Liver (tissue), 9 donors: ENCODE results near the gene TSC22D2. TPM values are rescaled to one million over a fixed set of nuclear protein-coding genes. Genes with fewer than 3 reads are reported as not detected.

Experiments
- DNase-seq: peaks from one replicate; pipeline ENCODE4 v3.0.0-alpha.2; 2017; ENCODE audit warnings: low spot score
- H3K27ac ChIP-seq, 2 donors: one replicate each; pipeline ENCODE4 v1.7.0; 2013; ENCODE audit warnings: inconsistent platforms in 2 of 2, low read length in 2 of 2, control low read depth in 1 of 2, low read depth in 1 of 2, mild to moderate bottlenecking in 1 of 2
- H3K27me3 ChIP-seq, 4 donors: one replicate each; pipeline versions ENCODE4 v1.6.1 to v1.7.0; 2013; ENCODE audit warnings: low read length in 3 of 4, inconsistent platforms in 1 of 4, mild to moderate bottlenecking in 1 of 4, moderate library complexity in 1 of 4; ENCODE audit not compliant: control insufficient read depth in 4 of 4, insufficient read depth in 4 of 4
- H3K36me3 ChIP-seq, 4 donors: one replicate each; pipeline versions ENCODE4 v1.6.1 to v1.7.0; 2013; ENCODE audit warnings: low read length in 3 of 4, mild to moderate bottlenecking in 3 of 4, low read depth in 1 of 4, moderate library complexity in 1 of 4; ENCODE audit not compliant: control insufficient read depth in 4 of 4, insufficient read depth in 3 of 4
- H3K4me1 ChIP-seq, 4 donors: one replicate each; pipeline versions ENCODE4 v1.6.1 to v1.7.0; 2013; ENCODE audit warnings: low read length in 3 of 4, mild to moderate bottlenecking in 3 of 4, moderate library complexity in 1 of 4; ENCODE audit not compliant: control insufficient read depth in 4 of 4, insufficient read depth in 4 of 4
- H3K4me3 ChIP-seq, 3 donors: one replicate each; pipeline versions ENCODE4 v1.6.1 to v1.7.0; 2013; ENCODE audit warnings: low read length in 3 of 3, control low read depth in 1 of 3, low read depth in 1 of 3, mild to moderate bottlenecking in 1 of 3
- H3K9ac ChIP-seq, 2 donors: one replicate each; pipeline ENCODE4 v1.7.0; 2013; ENCODE audit warnings: low read length in 2 of 2, mild to moderate bottlenecking in 2 of 2, moderate library complexity in 2 of 2, control low read depth in 1 of 2, low read depth in 1 of 2
- H3K9me3 ChIP-seq, 4 donors: one replicate each; pipeline versions ENCODE4 v1.6.1 to v1.7.0; 2013; ENCODE audit warnings: low read length in 3 of 4; ENCODE audit not compliant: control insufficient read depth in 4 of 4
- EGR1 ChIP-seq, 2 donors: IDR thresholded peaks; 2 replicates each; pipeline ENCODE4 v1.6.1; 2016 to 2018; ENCODE audit warnings: antibody characterized with exemption in 2 of 2, low read depth in 2 of 2
- FOXA1 ChIP-seq: IDR thresholded peaks from 2 replicates; pipeline ENCODE4 v1.6.1; 2016; ENCODE audit warnings: antibody characterized with exemption
- FOXA2 ChIP-seq: IDR thresholded peaks from 2 replicates; pipeline ENCODE4 v1.6.1; 2016; ENCODE audit warnings: antibody characterized with exemption
- GABPA ChIP-seq, 2 donors: IDR thresholded peaks in 1 of 2; conservative IDR thresholded peaks in 1 of 2; 2 replicates each; pipeline ENCODE4 v1.6.1; 2016; ENCODE audit warnings: antibody characterized with exemption in 2 of 2, mild to moderate bottlenecking in 1 of 2, moderate library complexity in 1 of 2
- HNF4A ChIP-seq, 2 donors: conservative IDR thresholded peaks; 2 replicates each; pipeline ENCODE4 v1.6.1; 2016; ENCODE audit warnings: antibody characterized with exemption in 2 of 2, mild to moderate bottlenecking in 2 of 2
- HNF4G ChIP-seq: IDR thresholded peaks from 2 replicates; pipeline ENCODE4 v1.6.1; 2016; ENCODE audit warnings: antibody characterized with exemption
- JUND ChIP-seq, 2 donors: IDR thresholded peaks; 2 replicates each; pipeline ENCODE4 v1.6.1; 2016; ENCODE audit warnings: antibody characterized with exemption in 2 of 2
- NR2F2 ChIP-seq: IDR thresholded peaks from 2 replicates; pipeline ENCODE4 v1.6.1; 2016; ENCODE audit warnings: antibody characterized with exemption
- RAD21 ChIP-seq, 2 donors: IDR thresholded peaks; 2 replicates each; pipeline ENCODE4 v1.6.1; 2016; ENCODE audit warnings: antibody characterized with exemption in 2 of 2, mild to moderate bottlenecking in 2 of 2
- RXRA ChIP-seq, 2 donors: IDR thresholded peaks; 2 replicates each; pipeline ENCODE4 v1.6.1; 2017 to 2018; ENCODE audit warnings: antibody characterized with exemption in 2 of 2, mild to moderate bottlenecking in 1 of 2
- SP1 ChIP-seq: IDR thresholded peaks from 2 replicates; pipeline ENCODE4 v1.6.1; 2018; ENCODE audit warnings: antibody characterized with exemption, mild to moderate bottlenecking
- TAF1 ChIP-seq: conservative IDR thresholded peaks from 2 replicates; pipeline ENCODE4 v1.6.1; 2016; ENCODE audit warnings: antibody characterized with exemption, mild to moderate bottlenecking
- YY1 ChIP-seq: IDR thresholded peaks from 2 replicates; pipeline ENCODE4 v1.6.1; 2016; ENCODE audit warnings: antibody characterized with exemption, mild to moderate bottlenecking
- WGBS: extraction: QIAGEN DNeasy Blood & Tissue Kit; methylation state at CpG from one replicate; pipeline ENCODE4 v1.1.7; 2013; 5-methylcytosine and 5-hydroxymethylcytosine counted together
- polyA plus RNA-seq, 2 donors: library from polyadenylated mRNA; stranded (reverse) in 1 of 2; unstranded in 1 of 2; fragments of 200-250 nt in 1 of 2; fragments of >200 nt in 1 of 2; fragmentation: Nextera tagmentation in 1 of 2; extraction: Ambion mirVana in 1 of 2; gene quantifications; one replicate each; pipeline versions ENCODE4 v1.2.1 to v1.2.3, GENCODE V29; 2013 to 2015
- total RNA-seq, 2 donors: library from RNA; depleted of rRNA; stranded (reverse); fragments of >200 nt; gene quantifications; one replicate each; pipeline ENCODE4 v1.2.3, GENCODE V29; 2014
- TF ChIP-seq, protein P1 (sequence below): IDR thresholded peaks from 2 replicates; pipeline ENCODE4 v1.6.1; 2016; ENCODE audit warnings: antibody characterized with exemption
- TF ChIP-seq, protein P2 (sequence below): IDR thresholded peaks from 2 replicates; pipeline ENCODE4 v1.6.1; 2016; ENCODE audit warnings: antibody characterized with exemption, mild to moderate bottlenecking
- TF ChIP-seq, protein P3 (sequence below): fragments of 150-350 bp; IDR thresholded peaks from 2 replicates; pipeline ENCODE4 v1.5.1; 2017; ENCODE audit warnings: improper control_type of control experiment, low read depth, low read length; ENCODE audit not compliant: missing input control
- TF ChIP-seq, protein P4 (sequence below): IDR thresholded peaks from 2 replicates; pipeline ENCODE4 v1.6.1; 2016; ENCODE audit warnings: antibody characterized with exemption
- TF ChIP-seq, protein P5 (sequence below): IDR thresholded peaks from 2 replicates; pipeline ENCODE4 v1.6.1; 2016; ENCODE audit warnings: antibody characterized with exemption
- donor health status: healthy.
- donor health status: healthy.
- donor health status: healthy.
- donor health status: healthy.
- donor health status: healthy.

TSC22D2 gene
- total and polyA plus RNA-seq, 4 donors, result 4.0 to 9.6 (median 7.8) TPM

DNA sequence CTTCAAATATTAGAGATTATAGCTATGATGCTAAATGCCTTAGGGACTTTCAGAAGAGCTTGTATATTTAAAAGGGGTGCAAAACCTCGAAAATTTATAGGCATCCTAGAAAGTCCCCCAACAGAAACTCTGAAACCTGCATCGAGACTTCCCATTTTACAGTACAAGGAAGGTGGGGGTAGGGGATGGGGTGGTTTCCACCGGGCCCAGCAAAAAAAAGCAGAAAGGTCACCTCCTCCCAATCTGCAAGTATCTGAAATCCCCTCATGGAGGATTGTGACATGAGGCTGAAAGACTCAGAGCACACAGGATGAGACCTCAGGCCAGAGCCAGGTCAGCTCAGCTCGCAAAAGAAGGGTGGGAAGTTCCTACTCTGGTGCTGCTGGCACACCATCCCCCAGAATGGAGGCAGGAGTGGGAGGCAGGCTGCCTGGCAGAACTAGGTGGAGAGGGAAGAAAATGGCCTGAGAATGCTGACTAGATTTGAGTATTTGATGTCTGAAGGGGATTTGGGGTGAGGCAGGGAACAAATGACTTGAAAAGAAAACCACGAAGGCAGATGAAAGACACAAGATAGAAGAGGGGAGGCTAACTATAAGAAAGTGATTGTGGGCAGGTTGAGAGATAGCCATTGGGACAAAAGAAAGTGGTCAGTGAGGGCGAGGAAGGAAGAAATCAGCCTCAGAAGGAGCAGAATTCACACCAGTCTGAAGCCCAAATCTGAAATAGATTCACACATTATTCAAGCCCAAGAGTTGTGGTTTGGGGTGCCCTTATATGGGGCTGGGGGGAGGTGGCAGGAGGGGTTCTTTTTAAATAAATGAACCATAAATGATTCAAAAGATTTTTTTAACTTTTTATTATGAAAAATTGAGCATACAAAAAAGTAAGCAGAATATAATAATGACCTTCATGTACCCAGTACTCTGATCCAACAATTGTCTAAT lies 22.5 kb upstream of the TSC22D2 start:
- TF ChIP-seq FOXA2 (no peak), FOXA1 (no peak), HNF4A (conservative IDR thresholded peaks at IDR 0.05) (no peak)
- TF ChIP-seq, protein P1, sequence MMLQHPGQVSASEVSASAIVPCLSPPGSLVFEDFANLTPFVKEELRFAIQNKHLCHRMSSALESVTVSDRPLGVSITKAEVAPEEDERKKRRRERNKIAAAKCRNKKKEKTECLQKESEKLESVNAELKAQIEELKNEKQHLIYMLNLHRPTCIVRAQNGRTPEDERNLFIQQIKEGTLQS, result no peak
- Histone ChIP-seq H3K9ac (no peak overlapping the region), H3K27me3 (no peaks in the 10 kb centered on the region), H3K4me3 (no peak overlapping the region), H3K36me3 (no peaks in the 10 kb centered on the region), H3K9me3 (no peaks in the 10 kb centered on the region), H3K4me1 (no peaks in the 10 kb centered on the region), H3K27ac (no peak overlapping the region)
- no peak for DNase-seq
- 82% methylated on average over 6 of the region's 6 CpGs for WGBS

DNA sequence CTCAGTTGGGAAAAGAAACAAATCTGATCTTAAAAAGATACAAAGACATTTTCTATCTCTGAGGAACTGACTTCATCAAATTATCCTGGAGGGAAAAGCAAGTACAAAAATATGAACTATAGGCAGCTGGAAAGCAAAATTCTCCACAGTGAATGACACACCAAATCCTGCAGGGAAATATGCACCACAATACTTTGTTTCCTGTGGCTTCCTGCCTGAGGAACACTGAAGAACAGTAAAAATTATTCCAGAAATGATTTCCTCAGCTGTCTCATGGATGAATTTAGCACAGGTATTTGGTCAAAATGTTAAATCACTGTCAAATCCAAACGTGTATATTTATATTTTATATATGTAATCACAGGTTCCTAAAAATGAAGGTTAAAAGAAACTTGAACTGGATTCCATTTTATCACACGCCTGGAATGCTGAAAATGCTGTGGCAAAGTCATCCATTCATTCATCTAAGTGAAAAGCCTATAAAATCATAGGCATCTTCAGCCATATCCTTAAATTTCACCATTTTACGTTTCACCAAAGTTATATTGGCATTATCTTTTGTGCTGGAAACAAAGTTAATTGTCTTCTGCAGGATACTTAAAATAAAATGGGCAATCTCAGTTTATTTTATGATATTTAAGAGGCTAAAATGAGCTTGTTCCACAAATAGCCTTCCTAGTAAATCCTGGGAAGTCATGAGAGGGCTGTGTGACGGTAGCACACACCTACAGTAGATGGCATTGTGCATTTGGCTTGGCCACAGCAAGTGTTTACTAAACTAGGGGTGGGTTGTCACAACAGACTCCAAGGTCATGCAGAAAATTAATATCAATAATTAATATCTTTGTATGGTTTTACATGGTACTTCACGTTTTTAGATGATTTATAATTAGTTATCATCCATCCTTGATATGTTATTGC lies 19.3 kb upstream of the TSC22D2 start:
- Histone ChIP-seq H3K9me3 (no peaks in the 10 kb centered on the region), H3K36me3 (no peaks in the 10 kb centered on the region), H3K27ac (no peak overlapping the region), H3K27me3 (no peaks in the 10 kb centered on the region), H3K9ac (no peak overlapping the region), H3K4me3 (no peak overlapping the region), H3K4me1 (no peaks in the 10 kb centered on the region)
- WGBS, result 85% methylated on average over 5 of the region's 5 CpGs
- TF ChIP-seq FOXA2 (no peak), HNF4A (conservative IDR thresholded peaks at IDR 0.05) (no peak), TAF1 (no peak), RAD21 (IDR thresholded peaks at IDR 0.05) (no peak), GABPA (IDR thresholded peaks at IDR 0.05 in 1 of 2, conservative IDR thresholded peaks at IDR 0.05 in 1 of 2) (no peak), YY1 (no peak), JUND (IDR thresholded peaks at IDR 0.05) (no peak), HNF4G (no peak), RXRA (IDR thresholded peaks at IDR 0.05) (no peak), FOXA1 (no peak), SP1 (no peak), EGR1 (IDR thresholded peaks at IDR 0.05; ENCODE audit: low read depth in 2 of 2) (no peak), NR2F2 (no peak)
- TF ChIP-seq, protein P2, sequence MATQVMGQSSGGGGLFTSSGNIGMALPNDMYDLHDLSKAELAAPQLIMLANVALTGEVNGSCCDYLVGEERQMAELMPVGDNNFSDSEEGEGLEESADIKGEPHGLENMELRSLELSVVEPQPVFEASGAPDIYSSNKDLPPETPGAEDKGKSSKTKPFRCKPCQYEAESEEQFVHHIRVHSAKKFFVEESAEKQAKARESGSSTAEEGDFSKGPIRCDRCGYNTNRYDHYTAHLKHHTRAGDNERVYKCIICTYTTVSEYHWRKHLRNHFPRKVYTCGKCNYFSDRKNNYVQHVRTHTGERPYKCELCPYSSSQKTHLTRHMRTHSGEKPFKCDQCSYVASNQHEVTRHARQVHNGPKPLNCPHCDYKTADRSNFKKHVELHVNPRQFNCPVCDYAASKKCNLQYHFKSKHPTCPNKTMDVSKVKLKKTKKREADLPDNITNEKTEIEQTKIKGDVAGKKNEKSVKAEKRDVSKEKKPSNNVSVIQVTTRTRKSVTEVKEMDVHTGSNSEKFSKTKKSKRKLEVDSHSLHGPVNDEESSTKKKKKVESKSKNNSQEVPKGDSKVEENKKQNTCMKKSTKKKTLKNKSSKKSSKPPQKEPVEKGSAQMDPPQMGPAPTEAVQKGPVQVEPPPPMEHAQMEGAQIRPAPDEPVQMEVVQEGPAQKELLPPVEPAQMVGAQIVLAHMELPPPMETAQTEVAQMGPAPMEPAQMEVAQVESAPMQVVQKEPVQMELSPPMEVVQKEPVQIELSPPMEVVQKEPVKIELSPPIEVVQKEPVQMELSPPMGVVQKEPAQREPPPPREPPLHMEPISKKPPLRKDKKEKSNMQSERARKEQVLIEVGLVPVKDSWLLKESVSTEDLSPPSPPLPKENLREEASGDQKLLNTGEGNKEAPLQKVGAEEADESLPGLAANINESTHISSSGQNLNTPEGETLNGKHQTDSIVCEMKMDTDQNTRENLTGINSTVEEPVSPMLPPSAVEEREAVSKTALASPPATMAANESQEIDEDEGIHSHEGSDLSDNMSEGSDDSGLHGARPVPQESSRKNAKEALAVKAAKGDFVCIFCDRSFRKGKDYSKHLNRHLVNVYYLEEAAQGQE, result no peak
- TF ChIP-seq, protein P3, sequence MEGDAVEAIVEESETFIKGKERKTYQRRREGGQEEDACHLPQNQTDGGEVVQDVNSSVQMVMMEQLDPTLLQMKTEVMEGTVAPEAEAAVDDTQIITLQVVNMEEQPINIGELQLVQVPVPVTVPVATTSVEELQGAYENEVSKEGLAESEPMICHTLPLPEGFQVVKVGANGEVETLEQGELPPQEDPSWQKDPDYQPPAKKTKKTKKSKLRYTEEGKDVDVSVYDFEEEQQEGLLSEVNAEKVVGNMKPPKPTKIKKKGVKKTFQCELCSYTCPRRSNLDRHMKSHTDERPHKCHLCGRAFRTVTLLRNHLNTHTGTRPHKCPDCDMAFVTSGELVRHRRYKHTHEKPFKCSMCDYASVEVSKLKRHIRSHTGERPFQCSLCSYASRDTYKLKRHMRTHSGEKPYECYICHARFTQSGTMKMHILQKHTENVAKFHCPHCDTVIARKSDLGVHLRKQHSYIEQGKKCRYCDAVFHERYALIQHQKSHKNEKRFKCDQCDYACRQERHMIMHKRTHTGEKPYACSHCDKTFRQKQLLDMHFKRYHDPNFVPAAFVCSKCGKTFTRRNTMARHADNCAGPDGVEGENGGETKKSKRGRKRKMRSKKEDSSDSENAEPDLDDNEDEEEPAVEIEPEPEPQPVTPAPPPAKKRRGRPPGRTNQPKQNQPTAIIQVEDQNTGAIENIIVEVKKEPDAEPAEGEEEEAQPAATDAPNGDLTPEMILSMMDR, result no peak
- TF ChIP-seq, protein P4, sequence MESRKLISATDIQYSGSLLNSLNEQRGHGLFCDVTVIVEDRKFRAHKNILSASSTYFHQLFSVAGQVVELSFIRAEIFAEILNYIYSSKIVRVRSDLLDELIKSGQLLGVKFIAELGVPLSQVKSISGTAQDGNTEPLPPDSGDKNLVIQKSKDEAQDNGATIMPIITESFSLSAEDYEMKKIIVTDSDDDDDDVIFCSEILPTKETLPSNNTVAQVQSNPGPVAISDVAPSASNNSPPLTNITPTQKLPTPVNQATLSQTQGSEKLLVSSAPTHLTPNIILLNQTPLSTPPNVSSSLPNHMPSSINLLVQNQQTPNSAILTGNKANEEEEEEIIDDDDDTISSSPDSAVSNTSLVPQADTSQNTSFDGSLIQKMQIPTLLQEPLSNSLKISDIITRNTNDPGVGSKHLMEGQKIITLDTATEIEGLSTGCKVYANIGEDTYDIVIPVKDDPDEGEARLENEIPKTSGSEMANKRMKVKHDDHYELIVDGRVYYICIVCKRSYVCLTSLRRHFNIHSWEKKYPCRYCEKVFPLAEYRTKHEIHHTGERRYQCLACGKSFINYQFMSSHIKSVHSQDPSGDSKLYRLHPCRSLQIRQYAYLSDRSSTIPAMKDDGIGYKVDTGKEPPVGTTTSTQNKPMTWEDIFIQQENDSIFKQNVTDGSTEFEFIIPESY, result no peak
- TF ChIP-seq, protein P1, result no peak
- TF ChIP-seq, protein P5, sequence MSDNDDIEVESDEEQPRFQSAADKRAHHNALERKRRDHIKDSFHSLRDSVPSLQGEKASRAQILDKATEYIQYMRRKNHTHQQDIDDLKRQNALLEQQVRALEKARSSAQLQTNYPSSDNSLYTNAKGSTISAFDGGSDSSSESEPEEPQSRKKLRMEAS, result no peak
- no peak for DNase-seq
